ENCODE results near the gene PTPRR. TPM values are rescaled to one million over a fixed set of nuclear protein-coding genes. Genes with fewer than 3 reads are reported as not detected.

The PTPRR gene
- total RNA-seq, 2 donors from 2014 or later = 0.32 to 2.4 TPM

GRCh38 chr12:70928071-70928470 is 7.5 kb upstream of the PTPRR start:
- 93% methylated on average over 1 of the region's 1 CpG for WGBS
- TF ChIP-seq POLR2A (IDR thresholded peaks at IDR 0.05) (no peak), POLR2AphosphoS5 (IDR thresholded peaks at IDR 0.05) (no peak)
- TF ChIP-seq, protein P1, sequence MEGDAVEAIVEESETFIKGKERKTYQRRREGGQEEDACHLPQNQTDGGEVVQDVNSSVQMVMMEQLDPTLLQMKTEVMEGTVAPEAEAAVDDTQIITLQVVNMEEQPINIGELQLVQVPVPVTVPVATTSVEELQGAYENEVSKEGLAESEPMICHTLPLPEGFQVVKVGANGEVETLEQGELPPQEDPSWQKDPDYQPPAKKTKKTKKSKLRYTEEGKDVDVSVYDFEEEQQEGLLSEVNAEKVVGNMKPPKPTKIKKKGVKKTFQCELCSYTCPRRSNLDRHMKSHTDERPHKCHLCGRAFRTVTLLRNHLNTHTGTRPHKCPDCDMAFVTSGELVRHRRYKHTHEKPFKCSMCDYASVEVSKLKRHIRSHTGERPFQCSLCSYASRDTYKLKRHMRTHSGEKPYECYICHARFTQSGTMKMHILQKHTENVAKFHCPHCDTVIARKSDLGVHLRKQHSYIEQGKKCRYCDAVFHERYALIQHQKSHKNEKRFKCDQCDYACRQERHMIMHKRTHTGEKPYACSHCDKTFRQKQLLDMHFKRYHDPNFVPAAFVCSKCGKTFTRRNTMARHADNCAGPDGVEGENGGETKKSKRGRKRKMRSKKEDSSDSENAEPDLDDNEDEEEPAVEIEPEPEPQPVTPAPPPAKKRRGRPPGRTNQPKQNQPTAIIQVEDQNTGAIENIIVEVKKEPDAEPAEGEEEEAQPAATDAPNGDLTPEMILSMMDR (IDR thresholded peaks at IDR 0.05) = no peak
- Histone ChIP-seq H3K27me3 (replicated peaks; ENCODE audit: insufficient read depth) (no peaks in the 10 kb centered on the region), H3K9me3 (no peaks in the 10 kb centered on the region), H3K4me1 (replicated peaks) (no peaks in the 10 kb centered on the region), H3K36me3 (no peaks in the 10 kb centered on the region), H3K4me3 (no peak overlapping the region), H3K27ac (no peak overlapping the region)
- DNase-seq (ENCODE audit: low spot score) = no peak
- intact Hi-C loops (cut with DNase I) = no loop called here

DNA sequence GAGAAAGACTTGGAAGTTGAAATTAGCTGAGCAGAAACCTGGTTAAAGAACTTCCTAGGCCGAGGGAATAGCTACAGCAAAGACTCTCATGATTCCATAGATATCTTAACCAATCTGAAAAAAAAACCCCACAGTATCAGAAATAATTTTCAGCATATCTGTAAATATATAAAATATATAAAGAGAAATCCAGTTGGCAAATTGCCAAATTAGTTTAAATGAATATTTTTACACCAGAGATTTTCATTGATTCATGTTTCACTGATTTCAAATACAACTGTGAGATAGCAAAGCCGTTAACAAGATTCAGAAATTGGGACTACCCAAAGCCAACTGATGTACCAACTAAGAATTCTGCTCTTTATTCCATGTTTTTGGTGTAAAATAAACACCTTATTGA is 6.8 kb upstream of the PTPRR start:
- TF ChIP-seq POLR2A (IDR thresholded peaks at IDR 0.05) = no peak
- TF ChIP-seq POLR2AphosphoS5 (IDR thresholded peaks at IDR 0.05) = no peak
- TF ChIP-seq, protein P1 (IDR thresholded peaks at IDR 0.05) = no peak
- 92% methylated on average over 2 of the region's 2 CpGs for WGBS
- intact Hi-C loops (cut with DNase I) = no loop called here

DNA sequence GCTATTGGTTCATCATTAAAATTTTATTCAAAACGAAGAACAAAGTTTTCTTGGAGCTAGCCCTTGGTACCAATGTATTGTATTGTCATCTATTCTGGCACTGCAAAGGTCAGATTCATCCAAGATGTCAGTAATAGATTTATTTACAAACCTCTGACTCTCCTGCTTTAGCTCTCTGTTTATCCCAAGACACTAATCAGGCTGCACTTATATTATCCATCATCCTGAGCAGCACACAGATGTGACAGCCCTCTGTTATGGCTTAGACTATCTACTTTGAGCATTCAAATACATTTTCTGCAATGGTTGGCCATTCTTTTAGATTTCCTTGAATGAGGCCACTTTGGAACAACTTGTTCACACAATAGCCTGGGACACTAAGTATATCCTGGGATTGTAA is 5.0 kb upstream of the PTPRR start:
- no peaks in the 10 kb centered on the region for H3K9me3 ChIP-seq
- no peak for TF ChIP-seq POLR2AphosphoS5 (IDR thresholded peaks at IDR 0.05)
- TF ChIP-seq, protein P1 (IDR thresholded peaks at IDR 0.05) = no peak
- no peak for TF ChIP-seq POLR2A (IDR thresholded peaks at IDR 0.05)
- no peak for DNase-seq (ENCODE audit: low spot score)
- H3K36me3 ChIP-seq = no peaks in the 10 kb centered on the region
- H3K27ac ChIP-seq = no peak overlapping the region
- 71% methylated on average over 1 of the region's 1 CpG for WGBS
- intact Hi-C loops (cut with DNase I) = no loop called here
- peaks cover 4% of the 10 kb centered on the region for H3K27me3 ChIP-seq (replicated peaks; ENCODE audit: insufficient read depth)
- no peaks in the 10 kb centered on the region for H3K4me1 ChIP-seq (replicated peaks)
- no peak overlapping the region for H3K4me3 ChIP-seq

More for the DNA sequence above, 6.8 kb upstream of the PTPRR start:
- Histone ChIP-seq H3K27me3 (replicated peaks; ENCODE audit: insufficient read depth) (no peaks in the 10 kb centered on the region), H3K27ac (no peak overlapping the region), H3K4me3 (no peak overlapping the region), H3K9me3 (no peaks in the 10 kb centered on the region), H3K4me1 (replicated peaks) (no peaks in the 10 kb centered on the region), H3K36me3 (no peaks in the 10 kb centered on the region)
- no peak for DNase-seq (ENCODE audit: low spot score)

DNA sequence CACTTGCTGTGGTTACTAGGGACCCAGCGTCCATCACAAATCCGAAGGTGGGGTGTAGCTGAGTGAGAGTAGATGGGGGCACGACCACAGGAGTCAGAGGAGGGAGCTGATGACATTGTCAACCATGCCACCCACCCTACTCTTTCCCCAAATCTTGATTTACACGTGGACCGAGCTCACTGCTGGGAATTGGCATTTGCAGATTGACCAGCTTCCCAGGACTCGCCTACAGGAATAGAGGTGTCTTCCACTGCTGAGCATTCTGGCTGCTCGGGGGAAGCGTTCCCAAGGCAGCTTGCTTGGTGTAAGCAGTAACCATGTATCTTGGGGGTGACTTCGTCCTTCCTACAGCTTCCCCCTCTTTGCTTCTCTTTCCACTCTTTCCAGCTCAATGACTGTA is 353 bp upstream of the PTPRR start:
- Histone ChIP-seq H3K36me3 (no peaks in the 10 kb centered on the region), H3K27me3 (replicated peaks; ENCODE audit: insufficient read depth) (peaks cover 4% of the 10 kb centered on the region), H3K4me1 (replicated peaks) (no peaks in the 10 kb centered on the region), H3K27ac (no peak overlapping the region), H3K4me3 (no peak overlapping the region), H3K9me3 (no peaks in the 10 kb centered on the region)
- 24% methylated on average over 9 of the region's 9 CpGs for WGBS
- TF ChIP-seq, protein P1 (IDR thresholded peaks at IDR 0.05) = no peak
- TF ChIP-seq POLR2AphosphoS5 (IDR thresholded peaks at IDR 0.05) (no peak), POLR2A (IDR thresholded peaks at IDR 0.05) (no peak)
- DNase-seq (ENCODE audit: low spot score) = no peak
- intact Hi-C loops (cut with DNase I) = no loop called here

DNA sequence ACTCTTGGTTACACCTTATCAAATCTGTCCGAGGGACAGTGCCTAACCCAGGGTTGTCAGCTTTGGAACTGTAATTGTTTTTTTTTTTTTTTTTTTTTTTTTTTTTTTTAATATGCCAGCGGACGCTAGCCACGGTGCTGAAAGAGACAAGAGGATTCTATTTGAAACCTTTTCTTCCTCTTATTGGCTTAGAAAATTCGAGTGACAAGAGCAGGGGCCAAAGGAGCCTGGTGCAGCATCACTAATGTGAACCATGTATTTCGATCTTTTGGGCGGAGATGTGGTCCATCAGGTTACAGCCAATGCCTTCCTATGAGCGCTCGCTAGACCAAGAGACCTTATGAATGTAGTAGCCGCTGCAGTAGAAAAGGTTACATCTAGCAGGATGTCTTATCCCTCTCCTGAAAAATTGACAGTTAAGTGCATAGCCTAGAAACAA is 922 bp downstream of the PTPRR start:
- WGBS = 18% methylated on average over 10 of the region's 10 CpGs
- no peak for TF ChIP-seq POLR2AphosphoS5 (IDR thresholded peaks at IDR 0.05)
- TF ChIP-seq, protein P1 (IDR thresholded peaks at IDR 0.05) = no peak
- Histone ChIP-seq H3K4me1 (replicated peaks) (no peaks in the 10 kb centered on the region), H3K9me3 (no peaks in the 10 kb centered on the region), H3K27me3 (replicated peaks; ENCODE audit: insufficient read depth) (peaks cover 4% of the 10 kb centered on the region), H3K4me3 (no peak overlapping the region), H3K36me3 (no peaks in the 10 kb centered on the region), H3K27ac (no peak overlapping the region)
- DNase-seq (ENCODE audit: low spot score) = no peak
- intact Hi-C loops (cut with DNase I) = no loop called here

Measured in prostate gland (tissue), 2 donors.